Mesothelial cell of epicardium (in vitro differentiated cells): ENCODE results near the gene DNAL1. TPM values are rescaled to one million over a fixed set of nuclear protein-coding genes. Genes with fewer than 3 reads are reported as not detected.

Experiments
- DNase-seq, 2 experiments: peaks; one replicate each; pipeline ENCODE4 v3.0.0; 2021; ENCODE audit warnings: low spot score in 2 of 2; ENCODE audit not compliant: unreplicated experiment in 2 of 2
- H3K27ac Mint-ChIP-seq: 2 replicates; pipeline ENCODE4 v1.8.0; 2021; ENCODE audit warnings: mixed read lengths
- H3K27me3 Mint-ChIP-seq: 2 replicates; pipeline ENCODE4 v1.8.0; 2021; ENCODE audit warnings: low read depth, mixed read lengths
- H3K36me3 Mint-ChIP-seq: 2 replicates; pipeline ENCODE4 v1.8.0; 2021; ENCODE audit warnings: mixed read lengths
- H3K4me1 Mint-ChIP-seq: 2 replicates; pipeline ENCODE4 v1.8.0; 2021; ENCODE audit warnings: mixed read lengths
- H3K4me3 Mint-ChIP-seq: 2 replicates; pipeline ENCODE4 v1.8.0; 2021; ENCODE audit warnings: mild to moderate bottlenecking, moderate library complexity, mixed read lengths
- H3K9me3 Mint-ChIP-seq: 2 replicates; pipeline ENCODE4 v1.8.0; 2021; ENCODE audit warnings: mixed read lengths
- CTCF ChIP-seq: fragments of 200-600 bp; sonication (generic); IDR thresholded peaks from one replicate; pipeline ENCODE4 v1.5.0; 2021; ENCODE audit warnings: antibody characterized with exemption; ENCODE audit not compliant: unreplicated experiment
- total RNA-seq: library from RNA; stranded (reverse); gene quantifications from 3 replicates; pipeline ENCODE4 v1.2.1, GENCODE V29; 2021

Gene DNAL1, protein sequence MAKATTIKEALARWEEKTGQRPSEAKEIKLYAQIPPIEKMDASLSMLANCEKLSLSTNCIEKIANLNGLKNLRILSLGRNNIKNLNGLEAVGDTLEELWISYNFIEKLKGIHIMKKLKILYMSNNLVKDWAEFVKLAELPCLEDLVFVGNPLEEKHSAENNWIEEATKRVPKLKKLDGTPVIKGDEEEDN
- 13.3 to 13.8 TPM (median 13.4 TPM) in 3 replicates for total RNA-seq

DNA sequence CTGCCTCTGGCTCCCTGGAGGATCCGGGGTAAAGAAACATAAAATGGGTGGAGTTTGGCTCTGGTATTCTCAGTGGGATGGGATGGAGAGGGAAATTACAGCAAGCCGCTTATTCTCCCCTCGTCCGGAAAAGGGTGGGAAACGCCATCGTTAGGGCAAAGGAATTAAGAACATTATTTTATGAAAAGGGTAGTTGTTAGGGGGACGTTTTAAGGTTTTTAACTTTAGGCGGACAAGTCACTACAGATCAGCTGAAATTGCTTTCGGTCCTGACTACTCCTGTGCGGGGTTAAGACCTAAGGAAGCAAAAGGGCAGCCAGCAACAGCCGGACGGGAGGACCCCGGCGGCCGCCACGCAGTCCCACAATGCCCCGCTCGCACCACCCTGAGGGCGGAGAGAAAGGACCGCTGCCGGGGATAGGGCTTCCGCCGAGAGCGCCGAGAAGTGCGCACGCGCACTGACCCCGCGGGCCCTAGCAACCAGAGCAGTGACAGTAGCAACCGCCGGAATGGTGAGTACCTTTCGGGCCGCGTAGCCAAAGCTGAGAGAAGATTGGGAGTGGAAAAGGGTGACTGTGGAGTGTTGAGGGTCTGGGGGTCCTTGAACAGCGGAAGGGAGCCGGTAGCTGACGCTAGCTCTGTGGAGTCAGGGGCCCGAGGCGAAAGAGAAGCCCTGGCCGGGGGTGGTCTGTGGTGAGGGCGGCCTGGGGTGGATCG lies at the start of gene DNAL1:
Gene DNAL1 (plus strand): TSS at position 456 of the 717 bp plus-strand sequence. CDS start 54 bp downstream, at position 510.
- no peaks in the 10 kb centered on the region for H3K36me3 Mint-ChIP-seq
- no peak for TF ChIP-seq CTCF
- H3K4me3 Mint-ChIP-seq = peak within 1 kb of the TSS; percentile 89
- no peaks in the 10 kb centered on the region for H3K9me3 Mint-ChIP-seq
- peak; percentile 87 to 90 for DNase-seq
- peak within 1 kb of the TSS; percentile 95 for H3K27ac Mint-ChIP-seq
- peaks cover 13% of the 10 kb centered on the region for H3K4me1 Mint-ChIP-seq
- no peaks in the 10 kb centered on the region for H3K27me3 Mint-ChIP-seq

DNA sequence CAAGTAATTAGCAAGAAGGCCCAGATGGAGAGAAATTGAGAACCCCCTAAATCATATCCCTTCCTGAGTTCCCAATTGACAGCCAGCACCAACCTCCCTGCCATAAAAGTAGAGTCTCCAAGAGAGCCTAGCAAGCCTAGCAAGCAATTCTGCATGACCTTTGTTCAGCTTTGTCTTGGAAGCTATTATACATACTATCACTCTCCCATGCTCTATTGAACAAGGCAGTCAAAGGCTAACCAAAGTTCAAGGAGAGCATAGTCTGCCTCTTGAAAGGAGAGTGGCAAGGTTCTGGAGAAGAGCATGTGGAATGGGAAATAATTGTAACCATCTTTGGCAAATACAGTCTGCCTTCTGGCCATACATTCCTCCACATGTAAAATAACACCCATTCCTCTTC lies 45.3 kb upstream of the DNAL1 start:
- Mint-ChIP-seq H3K27me3 (no peaks in the 10 kb centered on the region), H3K4me1 (peaks cover 5% of the 10 kb centered on the region)

GRCh38 chr14:73602994-73603393 lies 41.8 kb upstream of the DNAL1 start:
- no peak for TF ChIP-seq CTCF
- Mint-ChIP-seq H3K4me3 (no peak overlapping the region), H3K27me3 (no peaks in the 10 kb centered on the region), H3K9me3 (peaks cover 12% of the 10 kb centered on the region), H3K4me1 (peaks cover 5% of the 10 kb centered on the region), H3K36me3 (no peaks in the 10 kb centered on the region), H3K27ac (no peak overlapping the region)
- no peak for DNase-seq

More for the DNA sequence above, 45.3 kb upstream of the DNAL1 start:
- Mint-ChIP-seq H3K9me3 (peaks cover under 1% of the 10 kb centered on the region), H3K36me3 (no peaks in the 10 kb centered on the region), H3K27ac (no peak overlapping the region), H3K4me3 (no peak overlapping the region)
- no peak for TF ChIP-seq CTCF
- no peak for DNase-seq

DNA sequence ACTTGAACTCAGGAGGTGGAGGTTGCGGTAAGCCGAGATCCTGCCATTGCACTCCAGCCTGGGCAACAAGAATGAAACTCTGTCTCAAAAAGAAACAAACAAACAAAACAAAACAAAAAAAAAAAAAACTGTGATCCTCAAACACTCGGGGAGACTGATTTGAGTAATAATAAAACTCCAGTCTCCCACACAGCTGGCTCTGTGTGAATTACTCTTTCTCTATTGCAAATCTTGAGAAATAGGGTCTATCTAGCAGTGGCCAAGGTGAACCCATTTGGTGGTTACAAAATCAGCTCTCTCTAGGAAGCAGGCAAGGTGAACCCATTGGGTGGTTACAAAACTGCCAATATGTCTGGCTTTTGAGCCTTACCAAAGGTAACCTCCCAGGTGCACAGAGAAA lies 38.5 kb upstream of the DNAL1 start:
- H3K27ac Mint-ChIP-seq = no peak overlapping the region
- no peaks in the 10 kb centered on the region for H3K36me3 Mint-ChIP-seq
- peaks cover 5% of the 10 kb centered on the region for H3K4me1 Mint-ChIP-seq
- DNase-seq = no peak
- H3K27me3 Mint-ChIP-seq = no peaks in the 10 kb centered on the region
- peaks cover 12% of the 10 kb centered on the region for H3K9me3 Mint-ChIP-seq
- no peak overlapping the region for H3K4me3 Mint-ChIP-seq
- no peak for TF ChIP-seq CTCF

DNA sequence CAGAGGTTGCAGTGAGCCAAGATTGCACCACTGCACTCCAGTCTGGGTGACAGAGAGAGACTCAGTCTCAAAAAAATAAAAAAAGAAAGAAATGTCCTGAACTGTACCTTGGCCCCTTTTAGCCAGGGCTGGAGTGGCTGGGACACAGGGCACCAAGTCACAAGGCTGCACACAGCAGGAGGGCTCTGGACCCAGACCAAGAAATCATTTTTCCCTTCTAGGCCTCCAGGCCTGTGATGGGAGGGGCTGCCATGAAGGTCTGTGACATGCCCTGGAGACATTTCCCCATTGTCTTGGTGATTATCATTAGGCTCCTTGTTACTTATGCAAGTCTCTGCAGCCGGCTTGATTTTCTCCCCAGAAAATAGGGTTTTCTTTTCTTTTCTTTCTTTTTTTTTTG lies 37.5 kb upstream of the DNAL1 start:
- Mint-ChIP-seq H3K27me3 (no peaks in the 10 kb centered on the region), H3K4me3 (no peak overlapping the region), H3K4me1 (peaks cover 4% of the 10 kb centered on the region), H3K36me3 (no peaks in the 10 kb centered on the region), H3K9me3 (peaks cover 12% of the 10 kb centered on the region), H3K27ac (no peak overlapping the region)
- DNase-seq = no peak
- no peak for TF ChIP-seq CTCF
